ENCODE data around the gene TAPBPL. TPM values are rescaled to one million over a fixed set of nuclear protein-coding genes. Genes with fewer than 3 reads are reported as not detected.
A peak's percentile ranks its signal among the peaks of the same experiment; 100 is the strongest.
"Not testable (repeated sequence)": the region's sequence is repeated elsewhere in the genome, so short reads cannot be mapped to it uniquely, and the experiment has no call there.

Gene TAPBPL
- polyA plus RNA-seq, 3 donors: 16.0 to 18.8 (median 17.8) TPM

DNA sequence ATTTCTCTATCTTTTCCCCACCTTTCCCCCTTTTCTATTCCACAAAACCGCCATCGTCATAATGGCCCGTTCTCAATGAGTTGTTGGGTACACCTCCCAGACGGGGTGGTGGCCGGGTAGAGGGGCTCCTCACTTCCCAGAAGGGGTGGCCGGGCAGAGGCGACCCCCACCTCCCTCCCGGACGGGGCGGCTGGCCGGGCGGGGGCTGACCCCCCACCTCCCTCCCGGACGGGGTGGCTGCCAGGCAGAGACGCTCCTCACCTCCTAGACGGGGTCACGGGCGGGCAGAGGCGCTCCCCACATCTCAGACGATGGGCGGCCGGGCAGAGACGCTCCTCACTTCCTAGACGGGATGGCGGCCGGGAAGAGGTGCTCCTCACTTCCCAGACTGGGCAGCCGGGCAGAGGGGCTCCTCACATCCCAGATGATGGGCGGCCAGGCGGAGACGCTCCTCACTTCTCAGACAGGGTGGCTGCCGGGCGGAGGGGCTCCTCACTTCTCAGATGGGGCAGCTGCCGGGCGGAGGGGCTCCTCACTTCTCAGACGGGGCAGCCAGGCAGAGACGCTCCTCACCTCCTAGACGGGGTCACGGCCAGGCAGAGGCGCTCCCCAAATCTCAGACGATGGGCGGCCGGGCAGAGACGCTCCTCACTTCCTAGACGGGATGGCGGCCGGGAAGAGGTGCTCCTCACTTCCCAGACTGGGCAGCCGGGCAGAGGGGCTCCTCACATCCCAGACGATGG is 23.6 kb downstream of the TAPBPL start:
- DNase-seq: not testable (repeated sequence)

DNA sequence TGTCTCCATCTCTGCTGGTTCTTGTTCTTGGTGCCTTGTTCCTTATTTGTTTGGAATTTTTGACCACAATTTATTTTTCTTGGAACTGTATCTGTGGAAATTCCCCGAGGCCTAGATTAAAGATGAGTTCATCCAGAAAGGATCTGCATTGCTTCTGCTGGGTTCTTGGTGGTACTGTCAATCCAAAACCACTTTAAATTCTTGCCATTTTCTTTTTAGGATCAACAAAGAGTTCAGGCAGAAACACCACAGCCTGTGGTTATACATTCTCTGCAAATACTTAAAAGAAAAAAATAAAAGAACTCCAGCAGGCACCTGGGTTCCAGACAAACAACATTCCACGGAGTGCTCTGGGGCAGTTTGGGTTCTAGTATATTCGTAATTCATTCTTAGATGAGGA is 24.6 kb downstream of the TAPBPL start:
- DNase-seq: no peak

DNA sequence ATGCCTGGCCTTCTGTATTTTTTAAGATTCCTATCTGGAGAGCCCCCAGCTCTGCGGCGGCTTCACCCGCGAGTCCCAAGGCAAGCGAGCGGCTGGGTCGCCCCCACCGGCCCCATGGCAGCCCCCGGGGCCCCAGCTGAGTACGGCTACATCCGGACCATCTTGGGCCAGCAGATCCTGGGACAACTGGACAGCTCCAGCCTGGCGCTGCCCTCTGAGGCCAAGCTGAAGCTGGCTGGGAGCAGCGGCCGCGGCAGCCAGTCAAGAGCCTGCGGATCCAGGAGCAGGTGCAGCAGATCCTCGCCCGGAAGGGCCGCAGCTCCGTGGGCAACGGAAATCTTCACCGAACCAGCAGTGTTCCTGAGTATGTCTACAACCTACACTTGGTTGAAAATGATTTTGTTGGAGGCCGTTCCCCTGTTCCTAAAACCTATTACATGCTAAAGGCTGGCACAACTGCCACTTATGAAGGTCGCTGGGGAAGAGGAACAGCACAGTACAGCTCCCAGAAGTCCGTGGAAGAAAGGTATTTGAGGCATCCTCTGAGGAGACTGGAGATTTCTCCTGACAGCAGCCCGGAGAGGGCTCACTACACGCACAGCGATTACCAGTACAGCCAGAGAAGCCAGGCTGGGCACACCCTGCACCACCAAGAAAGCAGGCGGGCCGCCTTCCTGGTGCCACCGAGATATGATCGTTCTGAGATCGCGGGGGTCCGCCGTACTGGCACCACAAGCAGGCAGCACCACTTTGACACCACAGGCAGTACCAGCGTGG is 25.9 kb downstream of the TAPBPL start:
- DNase-seq: not testable (repeated sequence)

DNA sequence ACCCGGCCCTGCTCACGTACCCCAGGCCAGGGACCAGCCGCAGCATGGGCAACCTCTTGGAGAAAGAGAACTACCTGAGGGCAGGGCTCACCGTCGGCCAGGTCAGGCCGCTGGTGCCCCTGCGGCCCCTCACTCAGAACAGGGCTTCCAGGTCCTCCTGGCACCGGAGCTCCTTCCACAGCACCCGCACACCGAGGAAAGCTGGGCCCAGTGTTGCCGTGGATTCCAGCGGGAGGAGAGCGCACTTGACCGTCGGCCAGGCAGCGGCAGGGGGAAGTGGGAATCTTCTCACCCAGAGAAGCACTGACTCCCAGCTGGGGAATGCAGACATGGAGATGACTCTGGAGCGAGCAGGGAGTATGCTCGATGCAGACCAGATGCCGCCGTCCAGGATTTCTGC is 26.6 kb downstream of the TAPBPL start:
- no peak for DNase-seq

DNA sequence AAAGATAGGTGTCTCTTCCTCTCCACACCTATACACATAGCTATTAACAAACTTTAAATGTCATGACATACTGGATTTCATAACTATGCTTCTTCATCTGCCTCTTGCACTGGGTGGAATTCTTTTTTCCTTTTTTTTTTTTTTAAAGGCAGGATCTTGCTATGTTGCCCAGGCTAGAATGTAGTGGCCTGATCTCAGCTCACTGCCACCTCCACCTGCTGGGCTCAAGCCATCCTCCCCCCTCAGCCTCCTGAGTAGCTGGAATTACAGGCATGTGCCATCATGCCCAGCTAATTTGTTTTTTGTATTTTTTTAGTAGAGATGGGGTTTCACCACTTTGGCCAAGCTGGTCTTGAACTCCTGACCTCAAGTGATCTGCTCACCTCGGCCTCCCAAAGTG is 36.4 kb downstream of the TAPBPL start:
- no peak for DNase-seq

DNA sequence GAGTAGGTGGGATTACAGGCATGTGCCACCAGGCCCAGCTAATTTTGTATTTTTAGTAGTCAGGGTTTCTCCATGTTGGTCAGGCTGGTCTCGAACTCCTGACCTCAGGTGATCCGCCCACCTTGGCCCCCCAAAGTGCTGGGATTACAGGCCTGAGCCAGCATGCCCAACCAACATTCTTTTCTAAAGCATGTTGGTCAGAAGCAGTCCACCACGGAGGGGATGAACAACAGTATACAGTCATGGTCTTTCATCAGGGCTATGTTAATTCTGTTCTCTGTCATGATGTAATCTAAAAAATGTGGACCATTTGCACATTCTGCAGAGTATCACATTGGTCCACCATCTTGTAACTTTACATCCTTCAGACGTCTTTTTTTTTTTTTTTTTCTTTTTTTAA is 37.6 kb downstream of the TAPBPL start:
- no peak for DNase-seq

DNA sequence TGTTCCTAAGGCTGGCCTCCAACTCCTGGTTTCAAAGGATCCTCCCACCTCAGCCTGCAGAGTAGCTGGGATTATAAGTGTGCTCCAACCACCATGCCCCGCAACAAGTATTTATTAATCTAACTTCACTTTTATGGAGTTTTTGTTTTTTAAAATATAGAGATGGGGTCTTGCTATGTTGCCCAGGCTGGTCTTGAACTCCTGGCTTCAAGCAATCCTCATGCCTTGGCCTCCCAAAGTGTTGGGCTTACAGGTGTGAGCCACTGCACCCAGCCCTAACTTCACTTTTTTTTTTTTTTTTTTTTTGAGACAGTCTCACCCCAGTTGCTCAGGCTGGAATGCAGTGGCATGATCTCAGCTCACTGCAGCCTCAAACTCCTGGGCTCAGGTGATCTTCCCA is 38.8 kb downstream of the TAPBPL start:
- DNase-seq: not testable (repeated sequence)

DNA sequence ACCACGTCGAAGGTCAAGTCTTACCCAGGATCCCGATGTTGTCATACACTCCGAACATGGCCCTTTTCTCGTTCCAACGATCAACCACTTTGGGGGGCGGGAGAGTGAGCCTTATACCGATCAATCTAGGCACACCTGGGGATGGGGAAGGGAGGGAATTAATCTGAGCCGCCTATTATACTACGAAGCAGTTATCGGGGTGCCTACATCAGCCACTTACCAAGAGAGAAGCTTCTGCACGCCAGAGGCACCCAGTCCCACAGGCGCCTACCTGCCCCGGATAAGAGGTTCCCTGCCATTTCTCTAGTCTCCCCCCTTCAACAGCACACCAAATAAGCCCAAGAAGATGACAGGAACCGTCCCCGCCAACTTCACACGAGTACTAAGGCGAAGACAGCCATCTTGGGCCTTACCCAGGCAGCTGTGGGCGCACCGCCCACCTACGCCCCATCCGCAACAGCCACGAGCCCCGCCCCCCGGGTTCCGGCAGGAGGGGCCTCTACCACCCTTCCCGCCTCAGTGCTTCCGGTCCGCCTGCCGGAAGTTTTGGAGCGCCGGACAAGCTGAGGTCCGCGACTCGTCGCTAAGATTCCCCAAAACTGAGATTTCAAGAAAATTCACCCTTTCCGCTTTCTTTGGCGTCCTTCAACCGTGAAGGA is 41.1 kb downstream of the TAPBPL start, which contains the start of gene MRPL51:
TSS of gene MRPL51 (minus strand) at position 425 of the 659 bp plus-strand sequence. CDS start at position 299, 126 bp downstream.
- DNase-seq: peak; percentile 95

DNA sequence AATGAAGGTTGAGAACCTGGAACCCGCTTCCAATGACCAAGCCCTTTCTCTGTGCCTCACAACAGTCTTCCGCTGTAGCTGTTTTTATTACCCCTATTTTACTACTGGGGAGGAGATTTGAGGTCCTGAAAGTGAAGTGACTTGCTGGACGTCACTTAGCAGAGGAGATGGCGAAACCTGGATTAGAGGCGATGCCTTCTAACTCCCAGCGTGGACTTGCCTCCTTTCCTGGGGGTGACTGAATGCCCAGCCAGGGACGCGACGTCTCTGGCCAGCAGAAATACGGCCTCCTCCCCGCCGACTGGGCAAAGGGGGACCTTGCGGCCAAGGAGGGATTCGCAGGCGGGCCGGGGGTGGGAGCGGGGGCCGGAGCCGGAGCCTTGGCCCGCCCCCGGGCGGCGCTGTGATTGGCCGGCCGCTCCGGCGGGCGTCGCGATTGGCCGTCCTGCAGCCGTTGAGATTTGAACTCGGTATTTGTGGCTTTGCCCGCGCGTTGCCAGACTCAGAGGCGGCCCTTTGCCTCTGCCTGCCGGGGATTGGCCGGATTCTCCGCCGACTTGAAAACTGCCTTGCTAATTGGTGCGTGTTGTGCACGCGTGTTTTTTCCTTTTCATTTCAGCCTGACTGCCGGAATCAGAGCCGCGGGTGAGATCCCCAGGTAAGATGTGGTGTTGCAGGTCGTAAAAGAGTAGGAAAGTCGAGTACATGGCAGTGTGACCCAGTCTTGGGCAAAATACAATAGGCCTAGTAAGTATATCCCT is 41.8 kb downstream of the TAPBPL start, which contains the start of gene NCAPD2:
TSS of gene NCAPD2 (plus strand) at position 606 of the 761 bp plus-strand sequence. CDS start 997 bp downstream, outside the sequence.
- DNase-seq: peak; percentile 95

DNA sequence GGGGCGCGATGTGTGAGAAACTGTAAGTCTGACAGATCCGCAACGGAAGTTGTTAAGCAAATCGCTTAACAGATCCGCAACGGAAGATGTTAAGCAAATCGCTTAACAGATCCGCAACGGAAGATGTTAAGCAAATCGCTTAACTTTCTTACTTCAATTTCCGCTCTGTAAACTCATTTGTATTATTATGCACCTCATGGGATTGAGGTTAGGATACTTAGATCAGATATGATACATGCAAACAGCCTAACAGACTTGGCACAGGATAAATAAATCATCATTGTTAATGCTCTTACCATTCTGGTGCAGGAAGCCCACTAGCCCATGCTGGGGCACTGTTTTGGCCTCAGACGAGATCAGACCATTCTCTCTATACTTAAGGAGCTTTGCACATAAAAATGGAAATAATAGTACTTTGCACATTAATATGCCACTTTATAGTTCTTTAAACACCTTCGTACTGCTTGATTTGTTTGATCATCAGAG is 42.5 kb downstream of the TAPBPL start:
- DNase-seq: peak; percentile 9

DNA sequence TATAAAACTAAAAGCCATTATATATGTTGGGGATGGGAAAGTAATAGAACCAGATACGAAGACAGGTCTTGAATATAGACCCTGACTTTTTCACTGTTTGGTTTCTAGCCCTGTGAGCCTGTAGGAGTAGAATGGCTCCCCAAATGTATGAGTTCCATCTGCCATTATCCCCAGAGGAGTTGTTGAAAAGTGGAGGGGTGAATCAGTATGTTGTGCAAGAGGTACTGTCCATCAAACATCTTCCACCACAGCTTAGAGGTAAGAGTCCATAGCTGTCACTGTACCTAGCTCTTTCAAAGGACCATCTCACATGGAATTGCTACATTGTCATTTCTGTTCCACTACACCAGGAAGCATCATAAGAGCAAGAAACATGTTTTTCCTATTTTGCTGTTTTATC is 43.1 kb downstream of the TAPBPL start:
- DNase-seq: no peak

DNA sequence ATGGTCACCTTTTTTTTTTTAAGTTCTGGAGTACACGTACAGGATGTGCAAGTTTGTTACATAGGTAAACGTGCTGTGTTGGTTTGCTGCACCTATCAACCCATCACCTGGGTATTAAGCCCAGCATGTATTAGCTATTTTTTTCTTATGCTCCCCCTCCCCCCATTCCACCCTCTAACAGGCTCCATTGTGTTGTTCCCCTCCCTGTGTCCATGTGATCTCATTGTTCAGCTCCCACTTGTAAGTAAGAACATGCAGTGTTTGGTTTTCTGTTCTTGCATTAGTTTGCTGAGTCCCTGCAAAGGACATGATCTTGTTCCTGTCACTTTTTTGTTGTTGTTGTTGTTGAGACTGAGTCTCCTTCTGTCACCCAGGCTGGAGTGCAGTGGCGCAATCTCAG is 45.4 kb downstream of the TAPBPL start:
- DNase-seq: not testable (repeated sequence)

DNA sequence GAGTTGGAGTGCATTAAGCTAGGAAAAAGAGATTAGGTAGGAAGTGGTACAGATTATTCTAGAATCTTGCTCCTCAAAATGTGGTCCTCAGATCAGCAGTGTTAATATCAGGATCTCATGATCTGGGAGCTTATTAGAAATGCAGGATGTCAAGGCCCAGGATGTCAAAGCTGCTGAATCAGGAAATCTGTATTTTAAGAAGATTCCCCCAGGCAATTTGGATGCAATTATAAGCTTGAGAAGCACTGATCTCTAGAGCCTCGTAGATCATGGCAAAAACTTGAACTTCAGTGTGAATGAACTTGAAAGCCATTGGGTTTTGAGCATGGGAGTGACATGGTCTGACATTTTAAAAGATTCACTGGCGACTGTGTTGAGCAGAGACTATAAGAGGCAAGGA is 48.6 kb downstream of the TAPBPL start:
- no peak for DNase-seq

DNA sequence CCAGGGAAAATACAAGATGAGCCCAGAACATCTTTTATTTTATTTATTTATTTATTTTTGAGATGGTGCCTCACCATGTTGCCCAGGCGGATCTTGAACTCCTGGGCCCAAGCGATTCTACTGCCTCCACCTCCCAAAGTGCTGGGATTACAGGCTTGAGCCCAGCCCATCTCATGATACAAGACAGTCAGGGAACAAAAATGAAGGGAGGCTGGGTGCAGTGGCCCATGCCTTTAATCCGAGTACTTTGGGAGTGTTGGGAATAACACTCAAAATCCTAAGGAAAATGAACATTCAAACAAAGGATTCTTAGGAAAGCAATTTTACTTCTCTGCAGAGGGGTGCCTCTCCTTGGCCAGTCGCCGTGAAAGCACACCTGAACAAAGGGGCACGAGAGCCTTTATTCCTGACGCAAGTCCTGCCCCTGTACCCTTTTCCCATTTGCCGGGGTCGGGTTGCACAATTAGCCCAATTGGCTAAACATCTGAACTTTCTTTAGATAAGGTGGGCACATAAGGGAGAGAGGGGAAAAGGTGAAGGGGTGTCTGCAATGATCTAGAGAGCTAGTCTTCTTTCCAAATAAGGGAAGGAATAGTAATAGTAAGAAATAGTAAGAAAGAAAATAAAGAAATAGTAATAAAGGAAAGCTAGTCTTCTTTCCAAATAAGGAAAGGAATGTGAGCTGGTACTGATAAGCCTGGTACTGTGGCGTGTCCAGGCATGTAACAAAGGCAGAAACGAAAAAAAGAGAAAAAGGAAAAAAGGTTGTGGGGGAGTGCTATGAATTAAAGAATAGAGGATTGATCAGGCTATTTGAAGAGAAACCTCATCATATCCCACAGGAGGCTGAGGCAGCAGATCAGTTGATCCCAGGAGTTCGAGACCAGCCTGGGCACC is 55.5 kb downstream of the TAPBPL start:
- DNase-seq: no peak

DNA sequence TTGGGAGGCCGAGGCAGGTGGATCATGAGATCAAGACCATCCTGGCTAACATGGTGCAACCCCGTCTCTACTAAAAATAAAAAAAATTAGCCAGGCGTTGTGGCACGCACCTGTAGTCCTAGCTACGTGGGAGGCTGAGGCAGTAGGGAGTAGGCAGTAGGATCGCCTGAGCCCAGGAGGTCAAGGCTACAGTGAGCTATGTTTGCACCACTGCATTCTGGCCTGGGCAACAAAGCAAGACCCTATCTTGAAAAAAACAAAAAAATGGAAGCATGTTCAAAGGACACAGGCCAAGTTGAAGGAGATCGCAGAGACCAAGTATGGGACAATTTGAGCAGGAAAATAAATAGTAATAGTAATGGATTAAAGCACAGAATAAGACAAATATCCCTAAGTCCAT is 56.2 kb downstream of the TAPBPL start:
- no peak for DNase-seq

Other genes starting within 250 kb of the TAPBPL start
- gene PLEKHG6, start 141.4 kb upstream of the TAPBPL start, polyA plus RNA-seq (ENCODE audit: insufficient read length in 3 of 3): 1 to 10 TPM; 4.7 to 8.3 (median 8.0) TPM
- gene TNFRSF1A, start 110.0 kb upstream of the TAPBPL start, polyA plus RNA-seq (ENCODE audit: insufficient read length in 3 of 3): 10 to 100 TPM; 89.2 to 93.1 (median 90.2) TPM
- gene SCNN1A, start 76.5 kb upstream of the TAPBPL start, polyA plus RNA-seq (ENCODE audit: insufficient read length in 3 of 3): 100 to 1,000 TPM in 1 of 3 donors, 10 to 100 TPM in 2; 64.4 to 105 (median 88.9) TPM
- gene LTBR, start 67.9 kb upstream of the TAPBPL start, polyA plus RNA-seq (ENCODE audit: insufficient read length in 3 of 3): 10 to 100 TPM; 67.5 to 85.7 (median 75.1) TPM
- gene CD27, start 7.1 kb upstream of the TAPBPL start, polyA plus RNA-seq (ENCODE audit: insufficient read length in 3 of 3): 1 to 10 TPM in 2 of 3 donors, under 1 TPM in 1; 0.83 to 2.6 (median 2.2) TPM
- 10 to 100 TPM; 10.7 to 14.8 (median 11.4) TPM for gene VAMP1, start 18.6 kb downstream of the TAPBPL start, polyA plus RNA-seq (ENCODE audit: insufficient read length in 3 of 3)
- 100 to 1,000 TPM; 159 to 189 (median 172) TPM for gene MRPL51, start 41.2 kb downstream of the TAPBPL start, polyA plus RNA-seq (ENCODE audit: insufficient read length in 3 of 3)
- gene NCAPD2, start 42.1 kb downstream of the TAPBPL start, polyA plus RNA-seq (ENCODE audit: insufficient read length in 3 of 3): 10 to 100 TPM; 62.2 to 76.7 (median 70.6) TPM
- gene GAPDH, start 82.5 kb downstream of the TAPBPL start, polyA plus RNA-seq (ENCODE audit: insufficient read length in 3 of 3): 1,000 to 10,000 TPM; 2,127 to 2,548 (median 2,322) TPM
- gene IFFO1, start 104.0 kb downstream of the TAPBPL start, polyA plus RNA-seq (ENCODE audit: insufficient read length in 3 of 3): 10 to 100 TPM; 17.1 to 19.6 (median 18.9) TPM
- gene NOP2, start 116.2 kb downstream of the TAPBPL start, polyA plus RNA-seq (ENCODE audit: insufficient read length in 3 of 3): 10 to 100 TPM; 24.3 to 39.7 (median 37.4) TPM
- gene CHD4, start 155.3 kb downstream of the TAPBPL start, polyA plus RNA-seq (ENCODE audit: insufficient read length in 3 of 3): 100 to 1,000 TPM; 307 to 315 (median 315) TPM
- 1 to 10 TPM; 1.1 to 1.5 (median 1.4) TPM for gene LPAR5, start 183.9 kb downstream of the TAPBPL start, polyA plus RNA-seq (ENCODE audit: insufficient read length in 3 of 3)
- 1 to 10 TPM; 4.6 to 8.0 (median 7.7) TPM for gene ACRBP, start 195.4 kb downstream of the TAPBPL start, polyA plus RNA-seq (ENCODE audit: insufficient read length in 3 of 3)
- gene ING4, start 211.1 kb downstream of the TAPBPL start, polyA plus RNA-seq (ENCODE audit: insufficient read length in 3 of 3): 100 to 1,000 TPM; 112 to 119 (median 119) TPM
- gene ZNF384, start 237.3 kb downstream of the TAPBPL start, polyA plus RNA-seq (ENCODE audit: insufficient read length in 3 of 3): 100 to 1,000 TPM in 2 of 3 donors, 10 to 100 TPM in 1; 82.7 to 105 (median 102) TPM
- 10 to 100 TPM; 12.8 to 15.3 (median 14.3) TPM for gene PIANP, start 248.8 kb downstream of the TAPBPL start, polyA plus RNA-seq (ENCODE audit: insufficient read length in 3 of 3)